NCI-H446 (cell line): ENCODE results near the gene SLC35D2.
A peak's percentile ranks its signal among the peaks of the same experiment; 100 is the strongest.
"Not testable (repeated sequence)": the region's sequence is repeated elsewhere in the genome, so short reads cannot be mapped to it uniquely, and the experiment has no call there.

Experiments used
- DNase-seq, 2 experiments: peaks; one replicate each; lab custom pipeline; 2025; lab: John Stamatoyannopoulos, UW

SLC35D2 gene

GRCh38 chr9:96400132-96400910 is 16.8 kb upstream of the SLC35D2 start:
- no peak for DNase-seq

GRCh38 chr9:96399325-96399633 is 15.8 kb upstream of the SLC35D2 start:
- DNase-seq: no peak

- no peak for DNase-seq
These were observed 15.2 kb upstream of the SLC35D2 start for GRCh38 chr9:96398582-96399324.

- no peak for DNase-seq
These were observed 12.5 kb upstream of the SLC35D2 start for GRCh38 chr9:96395964-96396363.

DNA sequence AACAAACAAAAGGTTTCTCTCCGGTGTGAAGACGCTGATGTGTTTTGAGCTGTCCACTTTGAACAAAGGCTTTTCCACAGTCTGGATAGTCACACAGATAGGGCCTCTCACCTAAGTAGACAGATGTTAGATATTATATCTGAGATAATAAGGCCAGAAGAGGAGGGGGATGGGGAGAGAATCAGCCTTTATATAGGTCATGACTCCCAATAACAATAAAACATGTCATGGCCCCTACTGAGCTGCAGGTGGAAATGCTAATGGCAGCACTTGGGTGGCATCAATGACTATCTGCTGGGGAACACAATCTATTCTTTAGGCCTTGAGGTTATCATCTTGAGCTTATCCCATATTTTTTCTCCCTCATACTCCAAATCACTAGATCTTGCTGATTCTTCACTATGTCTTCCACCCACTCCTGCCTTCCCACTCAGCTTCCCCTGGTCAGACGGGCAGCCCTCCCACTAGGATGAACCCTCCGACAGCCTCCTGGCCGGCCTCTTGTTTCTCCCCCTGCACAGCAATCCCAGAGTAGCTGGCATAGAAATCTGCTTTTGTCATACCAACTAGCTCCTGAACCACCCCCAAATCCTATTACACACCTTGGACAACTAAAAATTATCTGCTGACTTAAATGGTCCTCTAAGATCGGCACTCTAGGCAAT is 11.5 kb upstream of the SLC35D2 start:
- DNase-seq: no peak

- no peak for DNase-seq
These were observed 8.8 kb upstream of the SLC35D2 start for GRCh38 chr9:96392263-96392662.

GRCh38 chr9:96391021-96391765 is 7.7 kb upstream of the SLC35D2 start:
- no peak for DNase-seq

DNA sequence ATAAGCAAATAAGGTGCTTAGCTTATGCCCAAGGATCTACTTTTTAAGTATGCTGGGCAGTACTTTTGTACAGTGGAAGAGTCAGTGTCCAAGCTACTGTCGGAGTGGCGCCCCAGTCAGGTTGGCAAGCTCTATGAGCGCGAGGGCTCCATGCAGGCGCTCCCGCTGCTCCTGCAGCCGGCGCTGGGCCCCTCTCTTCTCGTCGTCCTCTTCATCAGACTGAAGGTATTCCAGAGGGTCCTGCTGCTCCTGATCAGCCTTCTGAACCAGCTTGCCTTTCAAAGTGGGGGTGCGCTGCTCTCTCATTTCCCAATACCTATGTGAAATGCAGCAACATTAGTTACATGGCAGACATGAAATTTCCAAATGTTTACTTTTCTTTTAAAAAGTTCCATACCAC is 4.6 kb upstream of the SLC35D2 start:
- DNase-seq: no peak

DNA sequence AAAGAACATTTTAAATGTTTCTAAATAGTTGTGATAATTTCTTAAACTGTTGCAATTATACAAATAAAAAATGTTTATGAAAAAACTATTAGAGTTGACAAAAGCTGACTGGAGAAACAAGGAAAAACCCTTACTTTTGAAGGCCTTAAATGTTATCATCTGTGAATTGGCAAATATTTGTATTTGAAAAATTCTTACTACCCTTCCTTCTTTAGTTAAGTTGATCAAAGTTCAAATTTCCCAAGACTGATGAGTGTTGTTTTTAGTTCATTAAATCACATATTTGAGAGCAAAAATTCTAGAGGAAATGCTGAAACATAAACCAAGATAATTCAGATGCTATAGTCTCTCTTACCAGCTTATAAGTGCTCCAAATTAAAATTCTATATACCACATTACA is 2.6 kb upstream of the SLC35D2 start:
- DNase-seq: no peak

DNA sequence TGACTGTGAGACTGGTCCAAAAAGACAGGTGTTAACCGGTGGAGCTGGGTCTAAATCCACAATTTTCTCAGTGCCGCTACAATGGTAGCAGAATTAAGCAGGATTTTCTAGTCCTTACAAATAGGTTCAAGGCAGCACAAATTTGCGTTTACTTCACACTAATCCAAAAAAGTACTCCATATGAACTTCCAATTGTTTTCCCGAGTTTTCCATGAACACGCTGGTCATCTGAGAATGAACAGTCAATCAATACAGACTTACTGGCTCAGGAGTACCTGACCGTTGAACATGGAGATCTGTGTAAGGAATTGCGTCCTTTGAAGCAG is 709 bp downstream of the SLC35D2 start:
- DNase-seq: no peak

DNA sequence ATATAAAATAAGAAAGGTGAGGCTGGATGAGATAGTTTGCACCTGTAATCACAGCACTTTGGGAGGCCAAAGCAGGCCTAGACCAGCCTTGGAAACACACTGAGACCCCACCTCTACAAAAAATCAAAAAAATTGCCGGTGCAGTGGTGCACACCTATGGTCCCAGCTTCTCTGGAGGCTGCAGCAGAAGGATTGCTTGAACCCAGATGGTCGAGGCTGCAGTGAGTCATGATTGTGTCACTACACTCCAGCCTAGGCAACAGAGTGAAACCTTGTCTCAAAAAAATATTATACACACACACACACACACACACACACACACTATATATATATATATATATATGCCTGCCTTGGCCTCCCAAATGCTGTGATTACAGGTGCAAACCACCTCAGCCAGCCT is 1.3 kb downstream of the SLC35D2 start:
- DNase-seq: no peak

- no peak for DNase-seq
These were observed 1.8 kb downstream of the SLC35D2 start for GRCh38 chr9:96381696-96382095.

- no peak for DNase-seq
These were observed 2.4 kb downstream of the SLC35D2 start for GRCh38 chr9:96381125-96381524.

DNA sequence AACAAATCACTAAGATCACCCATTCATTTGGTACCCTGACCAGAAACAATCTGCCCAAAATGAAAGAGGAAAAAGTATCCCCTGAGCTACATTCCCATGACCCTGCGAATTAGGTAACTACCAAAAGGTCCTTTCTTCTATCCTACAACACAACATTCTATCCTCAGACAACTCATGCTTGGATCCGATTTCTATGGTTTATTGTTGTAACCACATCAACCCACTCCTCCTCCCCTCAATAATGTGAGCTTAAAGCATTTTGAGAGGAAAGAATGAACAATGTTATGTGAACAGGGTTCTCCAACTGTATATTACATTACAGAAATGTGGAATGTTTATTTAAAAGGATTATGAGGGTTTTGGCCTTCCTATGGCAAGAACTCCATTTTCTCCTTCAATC is 4.0 kb downstream of the SLC35D2 start:
- no peak for DNase-seq

DNA sequence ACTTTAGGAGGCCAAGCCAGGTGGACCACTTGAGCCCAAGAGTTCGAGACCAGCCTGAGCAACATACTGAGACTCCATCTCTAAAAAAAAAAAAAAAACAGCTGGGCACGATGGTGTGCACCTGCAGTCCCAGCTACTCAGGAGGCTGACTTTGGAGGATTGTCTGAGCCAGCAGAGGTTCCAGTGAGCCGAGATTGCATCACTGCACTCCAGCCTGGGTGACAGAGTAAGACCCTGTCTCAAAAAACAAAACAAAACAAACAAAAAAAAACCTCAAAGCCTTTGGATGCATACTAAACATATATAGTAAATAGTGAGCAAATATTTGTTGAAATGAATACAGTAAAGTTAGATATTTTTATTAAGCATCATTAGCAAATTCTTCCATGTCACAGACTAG is 5.3 kb downstream of the SLC35D2 start:
- DNase-seq: no peak

GRCh38 chr9:96376891-96377874 is 6.3 kb downstream of the SLC35D2 start:
- DNase-seq: no peak

DNA sequence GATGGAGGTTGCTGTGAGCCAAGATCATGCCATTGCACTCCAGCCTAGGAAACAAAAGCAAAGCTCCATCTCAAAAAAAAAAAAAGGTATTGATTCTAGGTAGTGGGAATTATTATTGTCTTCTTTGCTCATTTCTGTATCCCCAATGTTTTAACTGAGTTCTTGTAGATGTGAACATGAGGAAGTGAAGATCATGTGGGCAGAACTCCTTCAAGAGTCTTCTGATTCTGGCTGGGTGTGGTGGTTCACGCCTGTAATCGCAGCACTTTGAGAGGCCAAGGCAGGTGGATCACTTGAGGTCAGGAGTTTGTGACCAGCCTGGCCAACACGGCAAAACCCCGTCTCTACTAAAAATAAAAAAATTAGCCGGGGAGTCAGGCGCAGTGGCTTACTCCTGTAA is 8.0 kb downstream of the SLC35D2 start:
- not testable (repeated sequence) for DNase-seq

DNA sequence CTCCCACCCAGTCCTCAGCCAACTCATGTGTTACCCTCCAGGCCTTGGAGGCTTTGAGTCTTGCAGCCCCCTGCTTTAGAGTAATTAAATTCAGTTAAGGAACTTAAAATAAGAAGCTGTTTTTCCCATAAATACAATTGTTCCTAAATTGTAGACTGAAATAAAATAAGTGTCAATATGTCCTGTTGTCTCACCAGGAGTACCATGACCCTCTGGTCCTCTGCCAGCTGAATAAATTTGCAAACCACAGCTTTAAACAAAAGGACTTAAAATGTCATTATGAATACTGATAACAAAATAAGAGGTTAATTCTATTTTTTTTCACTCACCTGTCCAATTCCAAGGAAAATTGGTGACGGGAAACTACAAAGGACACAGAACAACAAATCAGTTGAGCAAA is 15.6 kb downstream of the SLC35D2 start:
- DNase-seq: no peak

DNA sequence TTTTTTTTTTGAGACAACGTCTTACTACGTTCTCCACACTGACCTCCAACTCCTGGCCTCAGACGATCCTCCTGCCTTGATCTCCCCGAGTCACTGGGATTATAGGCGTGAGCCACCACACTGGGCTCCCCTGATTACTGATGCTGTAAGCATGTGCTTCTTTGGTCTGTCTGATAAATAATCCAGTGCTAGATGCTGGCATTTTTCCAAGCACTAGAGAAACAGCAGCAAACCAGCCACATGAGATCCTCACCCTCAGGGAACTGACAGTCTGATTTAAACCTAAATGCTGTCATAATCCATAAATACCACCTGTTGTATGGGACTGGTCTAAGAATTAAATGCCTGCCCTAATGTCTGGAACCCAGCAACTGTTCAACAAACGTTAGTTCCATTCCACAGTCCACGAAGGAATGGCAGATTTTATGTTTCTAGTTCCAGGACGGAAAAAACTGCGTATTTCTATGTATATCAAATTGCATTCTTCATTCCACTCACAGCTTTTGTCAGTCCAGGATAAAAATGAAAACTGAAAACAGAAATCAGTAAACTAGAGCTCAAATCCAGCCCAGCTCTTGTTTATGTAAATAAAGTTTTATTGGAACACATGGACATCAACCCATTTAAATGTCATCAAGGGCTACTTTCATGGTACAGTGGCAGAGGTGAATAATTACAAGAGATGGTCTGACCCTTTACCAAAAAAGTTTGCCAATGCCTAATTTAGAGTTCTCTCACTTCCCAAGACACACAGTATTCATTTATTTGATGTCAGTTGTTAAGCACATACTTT is 20.1 kb downstream of the SLC35D2 start:
- peak in 1 of 2 experiments; percentile 7 for DNase-seq

DNA sequence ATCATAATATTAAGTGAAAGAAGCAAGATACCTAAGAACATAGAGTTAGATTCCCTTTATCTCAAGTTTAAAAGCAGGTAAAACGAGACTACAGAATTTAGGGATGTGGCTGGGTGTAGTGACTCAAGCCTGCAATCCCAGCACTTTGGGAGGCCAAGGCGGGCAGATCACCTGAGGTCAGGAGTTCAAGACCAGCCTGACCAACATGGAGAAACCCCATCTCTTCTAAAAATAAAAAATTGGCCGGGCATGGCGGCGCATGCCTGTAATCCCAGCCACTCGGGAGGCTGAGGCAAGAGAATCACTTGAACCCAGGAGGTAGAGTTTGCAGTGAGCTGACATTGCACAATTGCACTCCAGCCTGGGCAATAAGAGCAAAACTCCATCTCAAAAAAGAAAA is 21.4 kb downstream of the SLC35D2 start:
- DNase-seq: not testable (repeated sequence)

- no peak for DNase-seq
These were observed 21.8 kb downstream of the SLC35D2 start for GRCh38 chr9:96361668-96362067.
